HG03159 (cell line): ENCODE measurements around the gene BCL2.

ENCODE experiments used
- ATAC-seq: cut with Tn5 transposase; IDR thresholded peaks from one replicate; pipeline ENCODE4 v1.9.1; 2021; ENCODE audit warnings: mild to moderate bottlenecking, moderate library complexity; ENCODE audit not compliant: unreplicated experiment

Gene BCL2

GRCh38 chr18:63148449-63149301, 170.9 kb downstream of the BCL2 start:
- ATAC-seq, result no peak

- no peak for ATAC-seq
Measured at GRCh38 chr18:63147973-63148372, 171.6 kb downstream of the BCL2 start.

- no peak for ATAC-seq
Measured at GRCh38 chr18:63146828-63147409, 172.7 kb downstream of the BCL2 start.

GRCh38 chr18:63145851-63146555, 173.6 kb downstream of the BCL2 start:
- no peak for ATAC-seq

GRCh38 chr18:63145166-63145850, 174.3 kb downstream of the BCL2 start:
- ATAC-seq, result no peak

GRCh38 chr18:63144748-63145147, 174.8 kb downstream of the BCL2 start:
- ATAC-seq, result no peak

GRCh38 chr18:63143330-63143771, 176.2 kb downstream of the BCL2 start:
- ATAC-seq, result no peak

- ATAC-seq, result no peak
Measured at GRCh38 chr18:63142594-63143225, 176.9 kb downstream of the BCL2 start.

GRCh38 chr18:63141778-63142176, 177.8 kb downstream of the BCL2 start:
- ATAC-seq, result peak; percentile 54

GRCh38 chr18:63140997-63141777, 178.4 kb downstream of the BCL2 start:
- no peak for ATAC-seq

GRCh38 chr18:63140038-63140450, 179.5 kb downstream of the BCL2 start:
- ATAC-seq, result no peak

GRCh38 chr18:63138436-63139340, 180.9 kb downstream of the BCL2 start:
- ATAC-seq, result peak; percentile 49

GRCh38 chr18:63137999-63138435, 181.6 kb downstream of the BCL2 start:
- peak; percentile 32 for ATAC-seq

- ATAC-seq, result no peak
Measured at GRCh38 chr18:63135101-63135500, 184.5 kb downstream of the BCL2 start.

- no peak for ATAC-seq
Measured at GRCh38 chr18:63132819-63133200, 186.8 kb downstream of the BCL2 start.

- no peak for ATAC-seq
Measured at GRCh38 chr18:63131959-63132818, 187.4 kb downstream of the BCL2 start.

- ATAC-seq, result no peak
Measured at GRCh38 chr18:63131106-63131958, 188.2 kb downstream of the BCL2 start.
